ENCODE measurements around the gene RAMP3.

GRCh38 chr7:45203936-45204445 lies 46.4 kb downstream of the RAMP3 start:
- TF ChIP-seq POLR2AphosphoS5 (IDR thresholded peaks at IDR 0.05; ENCODE audit: borderline replicate concordance, low read depth, low read length) (no peak), FOXP2 (optimal IDR thresholded peaks at IDR 0.05; ENCODE audit: control extremely low read depth, extremely low read length, insufficient read depth) (no peak), EZH2 (IDR thresholded peaks at IDR 0.05) (no peak)

Data from SK-N-MC (cell line).